ENCODE results near the gene MAPK1. TPM values are rescaled to one million over a fixed set of nuclear protein-coding genes. Genes with fewer than 3 reads are reported as not detected.

The MAPK1 gene
- total RNA-seq, 1 experiment from 2014 or later, result 122 TPM

DNA sequence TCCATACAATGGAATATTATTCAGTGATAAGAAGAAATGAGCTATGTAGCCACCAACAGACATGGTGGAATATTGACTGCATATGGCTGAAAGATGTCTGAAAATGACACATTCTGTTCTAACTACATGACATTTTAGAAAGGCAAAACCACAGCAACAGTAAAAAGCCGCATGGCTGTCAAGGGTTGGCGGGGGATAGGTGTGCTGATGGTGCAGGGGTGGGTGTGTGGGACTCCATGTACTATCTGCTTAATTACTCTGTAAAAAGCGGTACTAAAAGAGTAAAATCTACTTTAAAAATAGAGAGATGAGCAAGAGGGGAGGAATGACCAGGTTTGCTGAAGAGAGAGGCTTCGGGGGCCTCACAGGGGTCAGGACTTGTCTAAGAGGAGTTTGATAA is 115.2 kb downstream of the MAPK1 start:
- in situ Hi-C loops (cut with HindIII; ENCODE audit: low pct_unique_long_range_greater_than_20kb, low sequenced_read_pairs), result no loop called here
- no peaks in the 10 kb centered on the region for H3K4me1 ChIP-seq (ENCODE audit: control insufficient read depth, insufficient read depth, low read length)
- no peak overlapping the region for H3K27ac ChIP-seq (ENCODE audit: low read length)
- H3K4me3 ChIP-seq (ENCODE audit: low read depth in 2 of 2, low read length in 2 of 2), result no peak overlapping the region
- ATAC-seq (no peak), DNase-seq (ENCODE audit: low read depth, low spot score) (no peak)
- H3K9me3 ChIP-seq (ENCODE audit: control insufficient read depth, insufficient read depth, low read depth, low read length), result no peaks in the 10 kb centered on the region
- H3K36me3 ChIP-seq (ENCODE audit: control insufficient read depth, insufficient read depth, low read length), result no peaks in the 10 kb centered on the region
- BruUV-seq (replicated peaks), result no TSS peak
- CTCF ChIA-PET, result no interaction called here
- TF ChIP-seq SIN3A (IDR thresholded peaks at IDR 0.05; ENCODE audit: borderline replicate concordance, insufficient read depth, low read depth, low read length), result no peak
- TF ChIP-seq REST (IDR thresholded peaks at IDR 0.05; ENCODE audit: insufficient read depth in 1 of 2, low read depth in 2 of 2, low read length in 1 of 2), result no peak
- no peak for TF ChIP-seq TCF7L2 (IDR thresholded peaks at IDR 0.05; ENCODE audit: low read depth, low read length)
- TF ChIP-seq POLR2AphosphoS5 (IDR thresholded peaks at IDR 0.05; ENCODE audit: low read depth, low read length), result no peak
- TF ChIP-seq CTCF (IDR thresholded peaks at IDR 0.05), result no peak
- H3K27me3 ChIP-seq (ENCODE audit: control insufficient read depth, insufficient read depth, low read length), result no peaks in the 10 kb centered on the region
- POLR2A ChIA-PET, result no interaction called here
- intact Hi-C loops (cut with micrococcal nuclease; ENCODE audit: unreplicated experiment), result no loop called here

DNA sequence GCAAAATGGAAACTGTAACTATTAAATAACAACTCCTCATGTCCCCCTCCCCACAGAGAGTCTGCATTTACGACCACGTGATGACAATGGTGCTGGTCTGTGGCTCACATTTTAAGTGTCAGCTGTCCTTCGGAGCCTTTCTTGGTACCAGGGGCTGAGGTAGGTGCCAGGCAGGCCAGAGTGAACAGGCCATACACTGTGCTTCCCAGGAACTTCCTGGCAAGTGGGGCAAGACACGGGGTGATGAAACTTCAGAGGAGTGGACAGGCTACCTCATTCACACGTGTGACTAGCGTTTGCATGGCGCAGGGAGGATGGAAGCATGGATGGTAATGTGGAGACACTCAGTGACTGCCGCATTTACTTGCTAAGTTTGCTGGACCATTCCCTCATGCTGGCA is 121.5 kb downstream of the MAPK1 start:
- no TSS peak for BruUV-seq (replicated peaks)
- CTCF ChIA-PET, result interaction anchor here (0.7 kb wide), 1 partner anchor 30 kb away, joined by 9 read pairs; no protein-coding TSS in a partner anchor

More for the DNA sequence above, 121.5 kb downstream of the MAPK1 start:
- intact Hi-C loops (cut with micrococcal nuclease; ENCODE audit: unreplicated experiment) (no loop called here), in situ Hi-C loops (cut with HindIII; ENCODE audit: low pct_unique_long_range_greater_than_20kb, low sequenced_read_pairs) (no loop called here)
- H3K27ac ChIP-seq (ENCODE audit: low read length), result no peak overlapping the region
- DNase-seq (ENCODE audit: low read depth, low spot score) (no peak), ATAC-seq (no peak)
- no peaks in the 10 kb centered on the region for H3K4me1 ChIP-seq (ENCODE audit: control insufficient read depth, insufficient read depth, low read length)
- H3K9me3 ChIP-seq (ENCODE audit: control insufficient read depth, insufficient read depth, low read depth, low read length), result no peaks in the 10 kb centered on the region
- no peaks in the 10 kb centered on the region for H3K27me3 ChIP-seq (ENCODE audit: control insufficient read depth, insufficient read depth, low read length)
- POLR2A ChIA-PET, result no interaction called here
- H3K4me3 ChIP-seq (ENCODE audit: low read depth in 2 of 2, low read length in 2 of 2), result no peak overlapping the region
- no peaks in the 10 kb centered on the region for H3K36me3 ChIP-seq (ENCODE audit: control insufficient read depth, insufficient read depth, low read length)
- TF ChIP-seq REST (IDR thresholded peaks at IDR 0.05; ENCODE audit: insufficient read depth in 1 of 2, low read depth in 2 of 2, low read length in 1 of 2), result no peak
- no peak for TF ChIP-seq POLR2AphosphoS5 (IDR thresholded peaks at IDR 0.05; ENCODE audit: low read depth, low read length)
- no peak for TF ChIP-seq CTCF (IDR thresholded peaks at IDR 0.05)
- TF ChIP-seq TCF7L2 (IDR thresholded peaks at IDR 0.05; ENCODE audit: low read depth, low read length), result no peak
- TF ChIP-seq SIN3A (IDR thresholded peaks at IDR 0.05; ENCODE audit: borderline replicate concordance, insufficient read depth, low read depth, low read length), result no peak
